Spleen (tissue), 11 donors: ENCODE data around the gene REXO5. TPM values are rescaled to one million over a fixed set of nuclear protein-coding genes. Genes with fewer than 3 reads are reported as not detected.

Experiments used
- DNase-seq: peaks from one replicate; pipeline ENCODE4 v3.0.0-alpha.2; 2020
- H3K27ac ChIP-seq, 8 donors: fragments of 200-600 bp; sonication (generic) in 7 of 8; 1 replicate in 4 of 8; 2 replicates in 4 of 8; pipeline versions ENCODE4 v1.5.0 to v1.8.0; 2016 to 2021; ENCODE audit warnings: inconsistent platforms in 4 of 8, mild to moderate bottlenecking in 4 of 8, moderate library complexity in 1 of 8
- H3K27me3 ChIP-seq, 7 donors: fragments of 200-600 bp; sonication (generic) in 6 of 7; replicated peaks in 1 of 7; 1 replicate in 4 of 7; 2 replicates in 3 of 7; pipeline versions ENCODE4 v1.5.0 to v1.8.0; 2016 to 2021; ENCODE audit warnings: inconsistent platforms in 3 of 7, mild to moderate bottlenecking in 1 of 7
- H3K36me3 ChIP-seq, 6 donors: fragments of 200-600 bp; sonication (generic) in 5 of 6; 1 replicate in 4 of 6; 2 replicates in 2 of 6; pipeline versions ENCODE4 v1.5.0 to v1.8.0; 2016 to 2021; ENCODE audit warnings: inconsistent platforms in 2 of 6
- H3K4me1 ChIP-seq, 6 donors: fragments of 200-600 bp; sonication (generic) in 5 of 6; 1 replicate in 3 of 6; 2 replicates in 3 of 6; pipeline versions ENCODE4 v1.5.0 to v1.8.0; 2016 to 2021; ENCODE audit warnings: inconsistent platforms in 3 of 6
- H3K4me3 ChIP-seq, 8 donors: fragments of 200-600 bp; sonication (generic) in 7 of 8; 1 replicate in 4 of 8; 2 replicates in 4 of 8; pipeline versions ENCODE4 v1.5.0 to v1.8.0; 2016 to 2021; ENCODE audit warnings: inconsistent platforms in 4 of 8, mild to moderate bottlenecking in 4 of 8, moderate library complexity in 2 of 8
- H3K9me3 ChIP-seq, 8 donors: fragments of 200-600 bp; sonication (generic) in 7 of 8; 1 replicate in 4 of 8; 2 replicates in 4 of 8; pipeline versions ENCODE4 v1.5.0 to v1.8.0; 2016 to 2021; ENCODE audit warnings: inconsistent platforms in 4 of 8
- CTCF ChIP-seq, 11 experiments: fragments of 200-600 bp in 7 of 11; fragments of 450-650 bp in 4 of 11; sonication (generic) in 4 of 11; IDR thresholded peaks in 8 of 11; conservative IDR thresholded peaks in 3 of 11; 1 replicate in 7 of 11; 2 replicates in 4 of 11; pipeline versions ENCODE4 v1.4.0 to v1.8.0; 2016 to 2021; ENCODE audit warnings: antibody characterized with exemption in 11 of 11, inconsistent platforms in 4 of 11, mild to moderate bottlenecking in 1 of 11
- POLR2A ChIP-seq, 3 donors: fragments of 450-650 bp; IDR thresholded peaks; one replicate each; pipeline ENCODE4 v1.5.1; 2017; ENCODE audit warnings: antibody characterized with exemption in 3 of 3, mild to moderate bottlenecking in 1 of 3
- POLR2AphosphoS5 ChIP-seq, 3 donors: sonication (generic); formaldehyde crosslinking; IDR thresholded peaks; one replicate each; pipeline ENCODE4 v1.5.1; 2017; ENCODE audit warnings: antibody characterized with exemption in 3 of 3
- WGBS, 5 donors: extraction: QIAGEN DNeasy Blood & Tissue Kit in 3 of 5; methylation state at CpG; one replicate each; pipeline versions ENCODE4 v1.1.5 to v1.1.7; 2013 to 2018; 5-methylcytosine and 5-hydroxymethylcytosine counted together
- intact Hi-C: fragments of 100-400 bp; cut with DNase I; formaldehyde crosslinking; loops from one replicate; pipeline ENCODE4 v1.15.0; 2023; ENCODE audit warnings: low total_unique reads
- polyA plus RNA-seq, 3 donors: library from polyadenylated mRNA; stranded (reverse); fragments of 200-250 nt; gene quantifications; one replicate each; pipeline ENCODE4 v1.2.1, GENCODE V29; 2013
- total RNA-seq, 7 donors: library from RNA; depleted of rRNA in 3 of 7; stranded (reverse); fragments of >200 nt in 3 of 7; fragmentation: NEBNext Ultra II Directional in 4 of 7; extraction: Animal tissue kit (Norgen Biotek cat#: 25700) in 4 of 7; gene quantifications; one replicate each; pipeline versions ENCODE4 v1.1.0 to v1.2.1, GENCODE V29; 2016 to 2021
- donor health status: healthy with polysubstance abuse.
- donor health status: DM: no; HTN: no; CAD: no; lungs with moderate emphysema.
- donor health status: DM: no; HTN: no; CAD: no.
- donor health status: Bipolar disorder and iron deficiency.
- donor health status: healthy.
- donor health status: DM: no; HTN: no; CAD: no.
- donor health status: DM: yes; HTN: yes; CAD: no.

Gene REXO5
- total and polyA plus RNA-seq, 10 donors = 0.46 to 3.7 (median 1.5) TPM

- Histone ChIP-seq H3K36me3 (peaks cover 0 to 36% (median 0%) of the 10 kb centered on the region in 6 donors), H3K27me3 (no peaks in the 10 kb centered on the region), H3K27ac (no peak overlapping the region), H3K4me1 (peaks cover 0 to 15% (median 0%) of the 10 kb centered on the region in 6 donors), H3K9me3 (no peaks in the 10 kb centered on the region), H3K4me3 (no peak overlapping the region)
- WGBS, 5 donors = 91 to 100% (median 100%) methylated on average over 1 of the region's 1 CpG
- no peak for TF ChIP-seq POLR2A (IDR thresholded peaks at IDR 0.05)
- no peak for TF ChIP-seq POLR2AphosphoS5 (IDR thresholded peaks at IDR 0.05)
- TF ChIP-seq CTCF (IDR thresholded peaks at IDR 0.05 in 8 of 11, conservative IDR thresholded peaks at IDR 0.05 in 3 of 11) = no peak
- intact Hi-C loops = no loop called here
- DNase-seq = no peak
Observed at GRCh38 chr16:20887207-20887606, 80.9 kb downstream of the REXO5 start.

DNA sequence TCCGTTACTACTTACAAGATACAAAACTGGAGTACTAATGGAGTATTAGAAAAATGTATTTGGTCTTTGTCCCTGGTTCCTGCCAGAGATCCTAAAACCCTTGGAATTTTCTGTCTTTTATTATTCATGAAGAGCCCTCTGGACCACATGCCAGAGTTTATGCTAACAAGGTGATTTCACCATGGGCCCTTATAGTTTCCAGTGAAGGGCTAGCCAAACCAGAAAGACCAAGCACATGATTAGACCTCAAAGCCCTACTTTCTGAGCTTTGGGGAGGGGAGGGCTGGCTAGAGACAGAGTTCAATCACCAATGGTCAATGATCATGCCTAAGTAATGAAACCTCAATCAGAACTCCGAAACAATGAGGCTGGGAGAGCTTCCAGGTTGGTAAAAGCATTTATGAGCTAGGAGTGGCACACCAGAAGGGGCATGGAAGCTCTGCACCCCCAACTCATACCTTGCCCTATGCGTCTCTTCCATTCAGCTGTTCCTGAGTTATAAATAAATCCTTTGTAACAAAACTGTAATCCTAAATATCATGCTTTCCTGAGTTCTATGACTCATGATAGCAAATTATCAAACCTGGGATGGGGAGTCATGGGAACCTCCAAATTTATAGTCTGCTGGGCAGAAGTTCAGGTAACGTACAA, 83.4 kb downstream of the REXO5 start:
- Histone ChIP-seq H3K4me1 (no peaks in the 10 kb centered on the region), H3K27me3 (no peaks in the 10 kb centered on the region), H3K9me3 (no peaks in the 10 kb centered on the region), H3K4me3 (no peak overlapping the region), H3K36me3 (peaks cover 0 to 61% (median 2%) of the 10 kb centered on the region in 6 donors), H3K27ac (no peak overlapping the region)
- WGBS, 5 donors = 94 to 100% (median 95%) methylated on average over 4 of the region's 4 CpGs
- TF ChIP-seq POLR2A (IDR thresholded peaks at IDR 0.05) (no peak), CTCF (IDR thresholded peaks at IDR 0.05 in 8 of 11, conservative IDR thresholded peaks at IDR 0.05 in 3 of 11) (no peak), POLR2AphosphoS5 (IDR thresholded peaks at IDR 0.05) (no peak)
- intact Hi-C loops = no loop called here
- no peak for DNase-seq

GRCh38 chr16:20894388-20894787, 88.1 kb downstream of the REXO5 start:
- Histone ChIP-seq H3K36me3 (peaks cover 0 to 76% (median 5%) of the 10 kb centered on the region in 6 donors), H3K4me3 (no peak overlapping the region), H3K27ac (no peak overlapping the region), H3K4me1 (peaks cover 3 to 34% (median 16%) of the 10 kb centered on the region in 6 donors), H3K9me3 (no peaks in the 10 kb centered on the region), H3K27me3 (no peaks in the 10 kb centered on the region)
- WGBS, 5 donors = 85 to 91% (median 87%) methylated on average over 2 of the region's 2 CpGs
- TF ChIP-seq POLR2A (IDR thresholded peaks at IDR 0.05) (no peak), POLR2AphosphoS5 (IDR thresholded peaks at IDR 0.05) (no peak), CTCF (IDR thresholded peaks at IDR 0.05 in 8 of 11, conservative IDR thresholded peaks at IDR 0.05 in 3 of 11) (no peak)
- DNase-seq = no peak
- intact Hi-C loops = no loop called here

- 87 to 94% (median 91%) methylated on average over 4 of the region's 4 CpGs for WGBS, 5 donors
- Histone ChIP-seq H3K4me3 (no peak overlapping the region), H3K4me1 (peaks cover 13 to 53% (median 33%) of the 10 kb centered on the region in 6 donors), H3K36me3 (peaks cover 0 to 52% (median 5%) of the 10 kb centered on the region in 6 donors), H3K27me3 (no peaks in the 10 kb centered on the region), H3K9me3 (no peaks in the 10 kb centered on the region), H3K27ac (no peak overlapping the region)
- TF ChIP-seq CTCF (IDR thresholded peaks at IDR 0.05 in 8 of 11, conservative IDR thresholded peaks at IDR 0.05 in 3 of 11) (no peak), POLR2A (IDR thresholded peaks at IDR 0.05) (no peak), POLR2AphosphoS5 (IDR thresholded peaks at IDR 0.05) (no peak)
- DNase-seq = no peak
- intact Hi-C loops = no loop called here
Observed at GRCh38 chr16:20897253-20897897, 91.0 kb downstream of the REXO5 start.
